HG02610 (cell line): ENCODE measurements around the gene GRIK1.

Experiments used
- ATAC-seq: cut with Tn5 transposase; IDR thresholded peaks from one replicate; pipeline ENCODE4 v1.9.1; 2021; ENCODE audit warnings: mild to moderate bottlenecking, moderate library complexity; ENCODE audit not compliant: unreplicated experiment

GRIK1 gene

GRCh38 chr21:29496337-29496736 is 443.5 kb downstream of the GRIK1 start:
- no peak for ATAC-seq

DNA sequence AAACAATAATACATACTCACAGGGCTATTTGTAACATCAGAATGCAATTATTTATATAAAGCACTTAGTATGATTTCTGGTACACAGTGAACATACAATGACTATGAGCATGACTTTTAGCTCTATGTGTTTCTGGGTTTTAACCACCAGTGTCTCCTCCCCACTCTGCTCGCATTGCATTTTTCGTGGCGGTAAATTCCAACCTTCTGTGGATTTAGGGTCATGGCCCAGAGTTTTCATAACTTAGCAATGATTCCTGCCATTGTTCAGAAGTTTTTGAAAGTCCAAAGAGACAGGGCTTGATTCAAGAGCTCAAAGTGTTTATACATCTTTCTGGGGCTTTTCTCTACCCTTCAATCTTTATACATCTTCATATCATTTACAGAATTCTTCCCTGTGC is 449.8 kb downstream of the GRIK1 start:
- ATAC-seq, result no peak

DNA sequence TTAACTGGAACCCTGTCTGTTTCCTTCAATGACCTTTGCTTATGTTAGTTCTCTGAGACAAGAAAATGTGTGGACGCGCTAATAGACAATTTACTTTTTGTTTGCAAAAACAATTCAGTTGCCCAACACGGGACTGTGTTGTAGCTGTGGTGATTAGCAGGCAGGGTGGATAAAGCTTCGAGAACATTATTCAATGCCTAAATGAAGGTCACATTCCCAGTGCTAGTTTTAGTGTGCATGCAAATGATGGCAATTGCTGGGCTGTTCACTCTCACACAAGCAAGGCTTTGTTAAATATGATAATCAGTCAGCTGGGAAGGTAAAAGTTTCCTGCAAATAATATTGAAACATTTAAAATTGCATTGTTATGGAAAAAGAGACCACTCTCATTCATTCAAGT is 452.6 kb downstream of the GRIK1 start:
- no peak for ATAC-seq
